B cell (primary cell): Measurements from ENCODE around the gene CRNKL1.

ENCODE experiments used
- EZH2 ChIP-seq: IDR thresholded peaks from 2 replicates; pipeline ENCODE4 v1.6.1; 2012; ENCODE audit warnings: borderline replicate concordance, low read depth, mild to moderate bottlenecking, moderate library complexity, low read length; ENCODE audit not compliant: insufficient read depth, poor library complexity, severe bottlenecking
- TF ChIP-seq, protein P1 (sequence below): fragments of 200-600 bp; IDR thresholded peaks from one replicate; pipeline ENCODE4 v1.8.0; 2022; ENCODE audit warnings: antibody characterized with exemption, mild to moderate bottlenecking

DNA sequence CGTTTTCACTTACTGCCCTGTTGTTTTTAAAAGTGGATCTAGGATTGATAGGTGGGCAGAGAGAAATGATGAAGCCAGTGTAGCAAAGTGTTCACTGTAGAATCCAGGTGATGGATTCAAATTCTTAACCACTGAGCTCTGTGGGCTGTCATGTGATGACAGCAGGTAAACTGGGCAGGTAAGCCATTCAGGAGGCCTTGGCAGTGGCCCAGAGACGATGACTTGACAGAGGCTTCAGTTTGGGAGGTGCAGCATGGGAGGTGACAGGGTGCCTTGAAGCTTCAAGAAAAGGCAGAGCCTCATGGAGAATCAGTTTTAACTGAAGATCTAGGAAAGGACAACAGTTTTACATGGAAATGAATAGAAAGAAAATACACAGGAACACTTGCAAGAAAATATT, 33.1 kb downstream of the CRNKL1 start:
- TF ChIP-seq, protein P1, sequence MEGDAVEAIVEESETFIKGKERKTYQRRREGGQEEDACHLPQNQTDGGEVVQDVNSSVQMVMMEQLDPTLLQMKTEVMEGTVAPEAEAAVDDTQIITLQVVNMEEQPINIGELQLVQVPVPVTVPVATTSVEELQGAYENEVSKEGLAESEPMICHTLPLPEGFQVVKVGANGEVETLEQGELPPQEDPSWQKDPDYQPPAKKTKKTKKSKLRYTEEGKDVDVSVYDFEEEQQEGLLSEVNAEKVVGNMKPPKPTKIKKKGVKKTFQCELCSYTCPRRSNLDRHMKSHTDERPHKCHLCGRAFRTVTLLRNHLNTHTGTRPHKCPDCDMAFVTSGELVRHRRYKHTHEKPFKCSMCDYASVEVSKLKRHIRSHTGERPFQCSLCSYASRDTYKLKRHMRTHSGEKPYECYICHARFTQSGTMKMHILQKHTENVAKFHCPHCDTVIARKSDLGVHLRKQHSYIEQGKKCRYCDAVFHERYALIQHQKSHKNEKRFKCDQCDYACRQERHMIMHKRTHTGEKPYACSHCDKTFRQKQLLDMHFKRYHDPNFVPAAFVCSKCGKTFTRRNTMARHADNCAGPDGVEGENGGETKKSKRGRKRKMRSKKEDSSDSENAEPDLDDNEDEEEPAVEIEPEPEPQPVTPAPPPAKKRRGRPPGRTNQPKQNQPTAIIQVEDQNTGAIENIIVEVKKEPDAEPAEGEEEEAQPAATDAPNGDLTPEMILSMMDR: no peak
- TF ChIP-seq EZH2: no peak
